MM.1S (cell line): Measurements from ENCODE around the gene GNAI2.
"Not testable (repeated sequence)": the region's sequence is repeated elsewhere in the genome, so short reads cannot be mapped to it uniquely, and the experiment has no call there.

ENCODE experiments used
- DNase-seq: peaks from one replicate; pipeline ENCODE4 v3.0.0-alpha.2; 2015
- H2AFZ ChIP-seq: fragments of 300-600 bp; sonication (generic); 2 replicates; pipeline ENCODE4 v1.6.0; 2016; ENCODE audit warnings: antibody characterized with exemption, low read length
- H3F3A ChIP-seq: fragments of 300-600 bp; sonication (generic); 2 replicates; pipeline ENCODE4 v1.6.1; 2016; ENCODE audit warnings: mild to moderate bottlenecking, antibody characterized with exemption, low read length, moderate library complexity, mixed read lengths; ENCODE audit not compliant: insufficient read depth
- H3K27ac ChIP-seq: fragments of 300-600 bp; sonication (generic); 2 replicates; pipeline ENCODE4 v1.5.1; 2016; ENCODE audit warnings: mild to moderate bottlenecking, low read length
- H3K27me3 ChIP-seq: fragments of 300-600 bp; sonication (generic); replicated peaks from 2 replicates; pipeline ENCODE4 v1.6.0; 2016; ENCODE audit warnings: low read length; ENCODE audit not compliant: insufficient read depth
- H3K36me3 ChIP-seq: fragments of 300-600 bp; sonication (generic); replicated peaks from 2 replicates; pipeline ENCODE4 v1.6.1; 2016; ENCODE audit warnings: mild to moderate bottlenecking, low read length, mixed read lengths; ENCODE audit not compliant: insufficient read depth
- H3K4me1 ChIP-seq: fragments of 300-600 bp; sonication (generic); 2 replicates; pipeline ENCODE4 v1.6.1; 2016; ENCODE audit warnings: low read length, mixed read lengths
- H3K4me2 ChIP-seq: fragments of 300-600 bp; sonication (generic); 2 replicates; pipeline ENCODE4 v1.6.0; 2016; ENCODE audit warnings: low read depth, low read length
- H3K4me3 ChIP-seq: fragments of 300-600 bp; sonication (generic); 2 replicates; pipeline ENCODE4 v1.5.1; 2016; ENCODE audit warnings: low read length, mixed read lengths
- H3K79me2 ChIP-seq: fragments of 300-600 bp; sonication (generic); 2 replicates; pipeline ENCODE4 v1.6.1; 2016; ENCODE audit warnings: mixed run types, low read length, mixed read lengths
- H3K9ac ChIP-seq: fragments of 300-600 bp; sonication (generic); 2 replicates; pipeline ENCODE4 v1.6.1; 2016; ENCODE audit warnings: low read length, mixed read lengths
- H3K9me2 ChIP-seq: fragments of 300-600 bp; sonication (generic); replicated peaks from 2 replicates; pipeline ENCODE4 v1.6.1; 2016; ENCODE audit warnings: mild to moderate bottlenecking, low read length, mixed read lengths; ENCODE audit not compliant: insufficient read depth
- H3K9me3 ChIP-seq: fragments of 300-600 bp; sonication (generic); replicated peaks from 2 replicates; pipeline ENCODE4 v1.6.1; 2016; ENCODE audit warnings: mild to moderate bottlenecking, low read length, mixed read lengths; ENCODE audit not compliant: insufficient read depth
- H4K20me1 ChIP-seq: fragments of 300-600 bp; sonication (generic); 2 replicates; pipeline ENCODE4 v1.6.1; 2016; ENCODE audit warnings: mild to moderate bottlenecking, low read length, moderate library complexity, mixed read lengths; ENCODE audit not compliant: insufficient read depth
- CTCF ChIP-seq: fragments of 300-600 bp; sonication (generic); IDR thresholded peaks from 2 replicates; pipeline ENCODE4 v1.5.1; 2016; ENCODE audit warnings: antibody characterized with exemption, low read length, mixed read lengths
- EZH2 ChIP-seq: fragments of 300-600 bp; sonication (generic); optimal IDR thresholded peaks from 2 replicates; pipeline ENCODE3; 2017; ENCODE audit warnings: low read depth, mild to moderate bottlenecking, antibody characterized with exemption, low read length, mixed read lengths
- EZH2phosphoT487 ChIP-seq: fragments of 300-600 bp; sonication (generic); IDR thresholded peaks from 2 replicates; pipeline ENCODE4 v1.6.1; 2018; ENCODE audit warnings: antibody characterized with exemption, low read length

The GNAI2 gene

DNA sequence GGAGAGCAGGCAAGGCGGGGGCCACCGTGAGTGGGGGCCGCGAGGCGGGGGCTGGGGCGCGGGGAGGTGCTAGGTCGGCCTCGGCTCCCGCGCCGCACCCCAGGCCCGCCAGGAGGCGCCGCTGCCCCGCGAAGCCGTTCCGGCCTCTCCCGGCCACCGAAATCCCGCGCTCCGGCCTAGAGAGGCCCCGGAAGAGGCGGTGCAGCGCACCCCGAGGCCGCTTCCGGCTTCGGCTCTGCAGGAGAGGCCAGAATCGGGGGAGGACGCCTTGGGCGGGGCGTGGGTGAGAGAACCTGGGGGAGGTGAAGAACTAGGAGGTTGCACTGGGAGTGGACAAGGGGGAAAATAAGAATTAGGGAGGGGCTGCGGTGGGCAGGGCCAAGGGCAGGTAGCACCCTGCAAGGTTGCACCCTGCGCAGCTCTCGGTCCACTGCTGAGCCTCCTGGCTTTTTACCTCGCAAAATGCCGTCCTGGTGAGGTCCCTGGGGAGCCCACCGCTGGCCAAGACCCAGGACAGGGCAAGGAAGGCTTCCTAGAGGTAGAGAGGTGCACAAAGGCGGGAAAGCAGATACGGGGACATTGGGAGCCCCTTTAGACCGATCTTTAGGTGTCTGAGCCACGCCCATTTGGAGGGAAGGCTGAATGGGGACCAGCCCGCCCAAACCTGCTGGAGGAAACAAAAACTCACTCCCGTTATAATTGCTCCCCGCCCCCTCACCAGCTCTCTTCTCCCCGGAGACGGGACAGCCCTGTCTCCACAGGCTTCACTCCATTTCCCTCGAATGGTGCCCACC, 8.4 kb upstream of the GNAI2 start:
- H3K79me2 ChIP-seq = 0 out of 2 replicates have a peak, but pooled peaks cover 9% of the 10 kb centered on the region

DNA sequence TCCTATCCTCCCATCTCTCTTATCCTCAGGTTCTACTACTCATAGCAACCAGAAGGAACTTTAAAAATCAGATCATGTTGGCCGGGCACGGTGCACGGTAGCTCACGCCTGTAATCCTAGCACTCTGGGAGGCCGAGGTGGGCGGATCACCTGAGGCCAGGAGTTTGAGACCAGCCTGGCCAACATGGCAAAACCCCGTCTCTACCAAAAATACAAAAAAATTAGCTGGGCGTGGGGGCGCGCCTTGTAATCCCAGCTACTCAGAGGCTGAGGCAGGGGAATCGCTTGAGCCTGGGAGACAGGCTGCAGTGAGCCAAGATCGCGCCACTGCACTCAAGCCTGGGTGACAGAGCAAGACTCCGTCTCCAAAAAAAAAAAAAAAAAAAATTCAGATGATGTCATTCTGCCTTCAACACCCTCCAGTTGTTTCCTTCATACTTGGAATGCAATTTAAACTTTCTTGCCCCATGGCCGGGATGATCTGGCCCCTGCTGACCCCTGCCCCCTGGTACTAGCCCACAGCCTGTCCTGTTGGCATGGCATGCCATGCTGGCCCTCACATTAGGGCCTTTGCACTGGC, 7.7 kb upstream of the GNAI2 start:
- not testable (repeated sequence) for H3K36me3 ChIP-seq, DNase-seq, H3K9me2 ChIP-seq, H3F3A ChIP-seq, H3K4me1 ChIP-seq, H4K20me1 ChIP-seq, H3K79me2 ChIP-seq, H3K9me3 ChIP-seq
- Histone ChIP-seq H3K9ac (peak overlapping the region; percentile 64; the same call in 1 of the 2 replicates), H3K27me3 (peaks cover 23% of the 10 kb centered on the region), H3K4me3 (peak overlapping the region; percentile 75), H3K27ac (peak overlapping the region; percentile 49; the same call in 1 of the 2 replicates), H2AFZ (peak overlapping the region; percentile 74), H3K4me2 (peak overlapping the region; percentile 100)

More for the DNA sequence above, 8.4 kb upstream of the GNAI2 start:
- DNase-seq = peak; percentile 96
- peaks cover 24% of the 10 kb centered on the region for H3K27me3 ChIP-seq
- H2AFZ ChIP-seq = peak overlapping the region; percentile 99
- peak overlapping the region; percentile 82 for H3K4me3 ChIP-seq
- H3K4me1 ChIP-seq = peaks cover 8% of the 10 kb centered on the region
- no peaks in the 10 kb centered on the region for H3K9me2 ChIP-seq
- TF ChIP-seq CTCF = peak; percentile 64
- TF ChIP-seq EZH2phosphoT487 = no peak
- TF ChIP-seq EZH2 = no peak
- no peaks in the 10 kb centered on the region for H3K36me3 ChIP-seq
- peak overlapping the region; percentile 64; the same call in 1 of the 2 replicates for H3K9ac ChIP-seq
- peak overlapping the region; percentile 100 for H3K4me2 ChIP-seq
- no peaks in the 10 kb centered on the region for H3K9me3 ChIP-seq
- no peaks in the 10 kb centered on the region for H4K20me1 ChIP-seq
- peak overlapping the region; percentile 49; the same call in 1 of the 2 replicates for H3K27ac ChIP-seq
- H3F3A ChIP-seq = peaks cover 5% of the 10 kb centered on the region; the same call in 1 of the 2 replicates

DNA sequence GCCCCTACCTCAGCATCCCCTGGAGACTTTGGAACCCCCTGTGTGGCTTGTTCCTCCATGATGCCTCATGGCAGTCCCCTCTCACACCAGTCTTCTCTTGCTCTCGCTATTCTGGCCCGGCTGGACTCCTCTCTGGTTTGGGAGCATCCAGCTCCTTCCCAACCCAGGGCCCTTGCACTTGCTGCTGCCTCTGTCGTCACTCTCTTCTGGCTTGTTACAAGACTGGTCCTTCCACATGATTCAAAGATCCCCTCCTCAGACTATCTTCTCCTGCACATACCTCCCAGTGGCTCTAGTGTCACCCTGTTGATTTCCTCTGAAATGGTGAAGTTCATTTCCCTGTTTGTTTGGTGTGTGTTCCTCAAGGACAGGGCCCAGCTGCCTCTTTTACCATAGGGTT, 6.5 kb upstream of the GNAI2 start:
- Histone ChIP-seq H3K27ac (no peak overlapping the region), H4K20me1 (no peaks in the 10 kb centered on the region), H3K36me3 (no peaks in the 10 kb centered on the region), H3K9ac (no peak overlapping the region), H3K9me3 (no peaks in the 10 kb centered on the region), H3K4me2 (no peak overlapping the region), H3K27me3 (peaks cover 10% of the 10 kb centered on the region), H3K9me2 (no peaks in the 10 kb centered on the region), H3K4me3 (no peak overlapping the region), H3K4me1 (peaks cover 8% of the 10 kb centered on the region), H3K79me2 (0 out of 2 replicates have a peak, but pooled peaks cover 9% of the 10 kb centered on the region), H2AFZ (no peak overlapping the region), H3F3A (peaks cover 5% of the 10 kb centered on the region; the same call in 1 of the 2 replicates)
- no peak for DNase-seq
- TF ChIP-seq CTCF = no peak
- TF ChIP-seq EZH2 = no peak
- TF ChIP-seq EZH2phosphoT487 = no peak
